HEK293 (cell line): ENCODE results near the gene ALMS1.

Source experiments
- CTCF ChIA-PET: fragments of 350-600 bp; formaldehyde crosslinking; extraction: SDS; loops from one replicate; lab custom pipeline; 2021; ENCODE audit warnings: antibody characterized with exemption; lab: Yijun Ruan, JAX
- POLR2A ChIA-PET: fragments of 300-600 bp; formaldehyde crosslinking; extraction: SDS; loops from one replicate; lab custom pipeline; 2020; ENCODE audit warnings: antibody characterized with exemption, inconsistent platforms; lab: Yijun Ruan, JAX
- H3K27ac ChIP-seq: fragments of 200-500 bp; sonication (Bioruptor generic); 2 replicates; pipeline ENCODE4 v1.5.1; 2014; ENCODE audit warnings: low read depth, low read length, control low read depth, inconsistent platforms; ENCODE audit errors: extremely low read depth
- H3K36me3 ChIP-seq, 2 experiments: fragments of 200-500 bp in 1 of 2; sonication (Bioruptor generic) in 1 of 2; 1 replicate in 1 of 2; 2 replicates in 1 of 2; pipeline ENCODE4 v1.5.1; 2014 to 2017; ENCODE audit warnings: inconsistent platforms in 2 of 2, low read length in 2 of 2; ENCODE audit not compliant: control insufficient read depth in 2 of 2, insufficient read depth in 1 of 2
- H3K4me1 ChIP-seq: fragments of 200-500 bp; sonication (Bioruptor generic); 2 replicates; pipeline ENCODE4 v1.5.1; 2014; ENCODE audit warnings: mild to moderate bottlenecking, low read length, inconsistent platforms; ENCODE audit not compliant: control insufficient read depth, insufficient read depth
- H3K4me3 ChIP-seq: 2 replicates; pipeline ENCODE4 v1.5.1; 2011; ENCODE audit warnings: low read depth, mild to moderate bottlenecking, control low read depth, low read length, moderate library complexity
- H3K9me3 ChIP-seq: fragments of 200-500 bp; sonication (Bioruptor generic); 2 replicates; pipeline ENCODE4 v1.5.1; 2014; ENCODE audit warnings: low read depth, low read length, inconsistent platforms; ENCODE audit not compliant: control insufficient read depth, insufficient read depth
- AEBP2 ChIP-seq: fragments of 450-650 bp; formaldehyde crosslinking; IDR thresholded peaks from 2 replicates; pipeline ENCODE4 v1.5.1; 2016; ENCODE audit warnings: missing biosample characterization, missing genetic modification characterization, borderline replicate concordance
- KLF16 ChIP-seq: fragments of 450-650 bp; formaldehyde crosslinking; IDR thresholded peaks from 2 replicates; pipeline ENCODE4 v1.5.1; 2017; ENCODE audit warnings: missing biosample characterization, missing genetic modification characterization
- PRDM1 ChIP-seq: fragments of 450-650 bp; formaldehyde crosslinking; IDR thresholded peaks from 2 replicates; pipeline ENCODE4; 2016; ENCODE audit warnings: missing biosample characterization, missing genetic modification characterization
- REST ChIP-seq: fragments of 450-650 bp; formaldehyde crosslinking; IDR thresholded peaks from 2 replicates; pipeline ENCODE4 v1.5.1; 2016; ENCODE audit warnings: missing biosample characterization, missing genetic modification characterization
- TRIM28 ChIP-seq: IDR thresholded peaks from 2 replicates; pipeline ENCODE4 v1.6.1; 2011; ENCODE audit warnings: low read length, control low read depth, borderline replicate concordance
- ZBTB17 ChIP-seq: fragments of 450-650 bp; formaldehyde crosslinking; IDR thresholded peaks from 2 replicates; pipeline ENCODE4 v1.5.1; 2016; ENCODE audit warnings: missing biosample characterization, missing genetic modification characterization
- ZBTB20 ChIP-seq: fragments of 450-650 bp; formaldehyde crosslinking; IDR thresholded peaks from 2 replicates; pipeline ENCODE4 v1.5.1; 2016; ENCODE audit warnings: missing biosample characterization, missing genetic modification characterization
- ZIC2 ChIP-seq: fragments of 450-650 bp; formaldehyde crosslinking; IDR thresholded peaks from 2 replicates; pipeline ENCODE4 v1.5.1; 2016; ENCODE audit warnings: missing biosample characterization, missing genetic modification characterization
- ZNF10 ChIP-seq: fragments of 450-650 bp; formaldehyde crosslinking; IDR thresholded peaks from 2 replicates; pipeline ENCODE4 v1.5.1; 2017; ENCODE audit warnings: missing biosample characterization, missing genetic modification characterization
- ZNF23 ChIP-seq: fragments of 450-650 bp; formaldehyde crosslinking; IDR thresholded peaks from 2 replicates; pipeline ENCODE4 v1.5.1; 2016; ENCODE audit warnings: missing biosample characterization, missing genetic modification characterization, borderline replicate concordance
- ZNF24 ChIP-seq: fragments of 450-650 bp; formaldehyde crosslinking; IDR thresholded peaks from 2 replicates; pipeline ENCODE4 v1.5.1; 2016; ENCODE audit warnings: missing biosample characterization, missing genetic modification characterization
- ZNF274 ChIP-seq, 2 experiments: fragments of 200-500 bp in 1 of 2; fragments of 450-650 bp in 1 of 2; sonication (Bioruptor generic) in 1 of 2; formaldehyde crosslinking in 1 of 2; IDR thresholded peaks; 2 replicates each; pipeline versions ENCODE4 v1.5.1 to v1.6.1; 2014 to 2016; ENCODE audit warnings: borderline replicate concordance in 1 of 2, inconsistent platforms in 1 of 2, low read length in 1 of 2, missing biosample characterization in 1 of 2, missing genetic modification characterization in 1 of 2
- ZNF292 ChIP-seq: fragments of 450-650 bp; formaldehyde crosslinking; IDR thresholded peaks from 2 replicates; pipeline ENCODE4 v1.5.1; 2016; ENCODE audit warnings: low read depth, missing biosample characterization, missing genetic modification characterization, borderline replicate concordance
- ZNF335 ChIP-seq: fragments of 450-650 bp; formaldehyde crosslinking; conservative IDR thresholded peaks from 2 replicates; pipeline ENCODE4 v1.5.1; 2016; ENCODE audit warnings: missing biosample characterization, missing genetic modification characterization
- ZNF354C ChIP-seq: fragments of 450-650 bp; formaldehyde crosslinking; IDR thresholded peaks from 2 replicates; pipeline ENCODE4 v1.5.1; 2016; ENCODE audit warnings: missing biosample characterization, missing genetic modification characterization, low read depth, borderline replicate concordance
- ZNF629 ChIP-seq: fragments of 450-650 bp; formaldehyde crosslinking; IDR thresholded peaks from 2 replicates; pipeline ENCODE4 v1.5.1; 2017; ENCODE audit warnings: missing biosample characterization, missing genetic modification characterization
- ZNF677 ChIP-seq: fragments of 450-650 bp; IDR thresholded peaks from 2 replicates; pipeline ENCODE4 v1.5.0; 2018; ENCODE audit warnings: missing biosample characterization, mild to moderate bottlenecking, missing genetic modification characterization, moderate library complexity
- ZNF692 ChIP-seq: fragments of 450-650 bp; formaldehyde crosslinking; IDR thresholded peaks from 2 replicates; pipeline ENCODE4 v1.5.1; 2016; ENCODE audit warnings: missing biosample characterization, missing genetic modification characterization
- ZSCAN30 ChIP-seq: fragments of 450-650 bp; IDR thresholded peaks from 2 replicates; pipeline ENCODE4 v1.5.1; 2018; ENCODE audit warnings: missing biosample characterization, mild to moderate bottlenecking, missing genetic modification characterization, moderate library complexity

The ALMS1 gene

GRCh38 chr2:73386342-73386868 is 769 bp downstream of the ALMS1 start (continued):
- TF ChIP-seq REST (0 out of 2 replicates have a peak, but pooled peaks have one; percentile 1), ZBTB20 (peak; percentile 32; the same call in 1 of the 2 replicates), ZNF335 (peak; percentile 74), ZNF629 (tag by site-specific recombination) (0 out of 2 replicates have a peak, but pooled peaks have one; percentile 23), ZIC2 (tag by site-specific recombination) (0 out of 2 replicates have a peak, but pooled peaks have one; percentile 8), ZBTB17 (tag by site-specific recombination) (peak; percentile 78), ZNF692 (tag by site-specific recombination) (peak; percentile 2; the same call in 1 of the 2 replicates), PRDM1 (tag by site-specific recombination) (0 out of 2 replicates have a peak, but pooled peaks have one; percentile 4)

GRCh38 chr2:73386894-73387636 is 1.4 kb downstream of the ALMS1 start:
- TF ChIP-seq ZNF677 (tag by site-specific recombination): peak; percentile 99
- TF ChIP-seq ZSCAN30 (tag by site-specific recombination): no peak
- ChIA-PET POLR2A (interaction anchor here (1.7 to 2.7 kb wide), 2 partner anchors 21 to 154 kb away, joined by 4 to 13 read pairs; partner anchors contain the start of genes CCT7 and PRADC1), CTCF (interaction anchor here (0.5 kb wide), 1 partner anchor 245 kb away, joined by 3 read pairs; no protein-coding TSS in a partner anchor)
- Histone ChIP-seq H3K4me1 (no peaks in the 10 kb centered on the region; the same call in 1 of the 2 replicates), H3K4me3 (peak overlapping the region; percentile 96), H3K27ac (peak overlapping the region; percentile 89; the same call in 1 of the 2 replicates), H3K36me3 (peaks cover 0 to 11% of the 10 kb centered on the region in 2 experiments; a peak in 1 of 3 replicates), H3K9me3 (no peaks in the 10 kb centered on the region)

GRCh38 chr2:73402386-73403103 is 16.9 kb downstream of the ALMS1 start:
- Histone ChIP-seq H3K27ac (no peak overlapping the region), H3K9me3 (no peaks in the 10 kb centered on the region; the same call in 1 of the 2 replicates), H3K36me3 (peaks cover 8 to 11% of the 10 kb centered on the region in 2 experiments), H3K4me3 (no peak overlapping the region), H3K4me1 (no peaks in the 10 kb centered on the region)
- TF ChIP-seq KLF16 (tag by site-specific recombination) (no peak), ZNF10 (tag by site-specific recombination) (no peak), AEBP2 (tag by site-specific recombination) (no peak), ZNF23 (tag by site-specific recombination) (no peak), ZNF629 (tag by site-specific recombination) (no peak), ZNF274 (IDR thresholded peaks at IDR 0.05; ENCODE audit: low read length) (no peak), ZNF274 (tag by site-specific recombination; IDR thresholded peaks at IDR 0.05; ENCODE audit: borderline replicate concordance) (no peak), ZNF292 (tag by site-specific recombination) (no peak), TRIM28 (no peak), ZNF24 (tag by site-specific recombination) (no peak), ZNF354C (no peak)
- ChIA-PET CTCF (interaction anchor here (1.0 kb wide), 1 partner anchor 8 kb away, joined by 3 read pairs; no protein-coding TSS in a partner anchor), POLR2A (no interaction called here)
